Measurements from ENCODE around the gene MAP7. TPM values are rescaled to one million over a fixed set of nuclear protein-coding genes. Genes with fewer than 3 reads are reported as not detected.

MAP7 gene
- total RNA-seq, 1 experiment from 2014 or later, result 33.7 TPM

- Histone ChIP-seq H4K20me1 (ENCODE audit: insufficient read depth) (peaks cover 21% of the 10 kb centered on the region; the same call in 1 of the 2 replicates), H3F3A (ENCODE audit: insufficient read depth, low read depth) (no peaks in the 10 kb centered on the region), H3K4me3 (no peak overlapping the region), H3K4me1 (replicated peaks; ENCODE audit: insufficient read depth) (no peaks in the 10 kb centered on the region), H3K27me3 (ENCODE audit: insufficient read depth, low read depth) (no peaks in the 10 kb centered on the region), H3K9me3 (ENCODE audit: insufficient read depth, low read depth) (no peaks in the 10 kb centered on the region), H3K79me2 (ENCODE audit: low read depth) (no peaks in the 10 kb centered on the region), H3K9me2 (ENCODE audit: insufficient read depth) (no peaks in the 10 kb centered on the region), H3K4me2 (no peak overlapping the region), H3K36me3 (ENCODE audit: low read depth) (no peaks in the 10 kb centered on the region), H2AFZ (no peak overlapping the region), H3K27ac (no peak overlapping the region)
- ChIA-PET POLR2A (ENCODE audit: unreplicated experiment) (no interaction called here), CTCF (no interaction called here)
- no peak for DNase-seq
- TF ChIP-seq EZH2 (IDR thresholded peaks at IDR 0.05; ENCODE audit: low read depth), result no peak
- TF ChIP-seq, protein P1, sequence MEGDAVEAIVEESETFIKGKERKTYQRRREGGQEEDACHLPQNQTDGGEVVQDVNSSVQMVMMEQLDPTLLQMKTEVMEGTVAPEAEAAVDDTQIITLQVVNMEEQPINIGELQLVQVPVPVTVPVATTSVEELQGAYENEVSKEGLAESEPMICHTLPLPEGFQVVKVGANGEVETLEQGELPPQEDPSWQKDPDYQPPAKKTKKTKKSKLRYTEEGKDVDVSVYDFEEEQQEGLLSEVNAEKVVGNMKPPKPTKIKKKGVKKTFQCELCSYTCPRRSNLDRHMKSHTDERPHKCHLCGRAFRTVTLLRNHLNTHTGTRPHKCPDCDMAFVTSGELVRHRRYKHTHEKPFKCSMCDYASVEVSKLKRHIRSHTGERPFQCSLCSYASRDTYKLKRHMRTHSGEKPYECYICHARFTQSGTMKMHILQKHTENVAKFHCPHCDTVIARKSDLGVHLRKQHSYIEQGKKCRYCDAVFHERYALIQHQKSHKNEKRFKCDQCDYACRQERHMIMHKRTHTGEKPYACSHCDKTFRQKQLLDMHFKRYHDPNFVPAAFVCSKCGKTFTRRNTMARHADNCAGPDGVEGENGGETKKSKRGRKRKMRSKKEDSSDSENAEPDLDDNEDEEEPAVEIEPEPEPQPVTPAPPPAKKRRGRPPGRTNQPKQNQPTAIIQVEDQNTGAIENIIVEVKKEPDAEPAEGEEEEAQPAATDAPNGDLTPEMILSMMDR (conservative IDR thresholded peaks at IDR 0.05), result no peak
- intact Hi-C loops (cut with micrococcal nuclease; ENCODE audit: unreplicated experiment), result no loop called here
- no TSS peak for BruUV-seq (replicated peaks)
These were observed 120.8 kb downstream of the MAP7 start for GRCh38 chr6:136429264-136430065.

- no TSS peak for BruUV-seq (replicated peaks)
- DNase-seq, result no peak
- H3K9me2 ChIP-seq (ENCODE audit: insufficient read depth), result no peaks in the 10 kb centered on the region
- ChIA-PET CTCF (no interaction called here), POLR2A (ENCODE audit: unreplicated experiment) (no interaction called here)
- intact Hi-C loops (cut with micrococcal nuclease; ENCODE audit: unreplicated experiment), result no loop called here
- no peak for TF ChIP-seq EZH2 (IDR thresholded peaks at IDR 0.05; ENCODE audit: low read depth)
- TF ChIP-seq, protein P1 (conservative IDR thresholded peaks at IDR 0.05), result no peak
- no peak overlapping the region for H2AFZ ChIP-seq
- no peaks in the 10 kb centered on the region for H3K9me3 ChIP-seq (ENCODE audit: insufficient read depth, low read depth)
- no peaks in the 10 kb centered on the region for H3K4me1 ChIP-seq (replicated peaks; ENCODE audit: insufficient read depth)
- no peaks in the 10 kb centered on the region for H3K79me2 ChIP-seq (ENCODE audit: low read depth)
- H3K27ac ChIP-seq, result no peak overlapping the region
- no peaks in the 10 kb centered on the region for H3K36me3 ChIP-seq (ENCODE audit: low read depth)
- no peak overlapping the region for H3K4me3 ChIP-seq
- H3K4me2 ChIP-seq, result no peak overlapping the region
- H3F3A ChIP-seq (ENCODE audit: insufficient read depth, low read depth), result no peaks in the 10 kb centered on the region
- peaks cover 13% of the 10 kb centered on the region; the same call in 1 of the 2 replicates for H4K20me1 ChIP-seq (ENCODE audit: insufficient read depth)
- no peaks in the 10 kb centered on the region for H3K27me3 ChIP-seq (ENCODE audit: insufficient read depth, low read depth)
These were observed 122.9 kb downstream of the MAP7 start for GRCh38 chr6:136427378-136427717.

GRCh38 chr6:136426627-136427377, 123.4 kb downstream of the MAP7 start:
- intact Hi-C loops (cut with micrococcal nuclease; ENCODE audit: unreplicated experiment), result no loop called here
- Histone ChIP-seq H3K4me2 (no peak overlapping the region), H3K9me3 (ENCODE audit: insufficient read depth, low read depth) (no peaks in the 10 kb centered on the region), H3F3A (ENCODE audit: insufficient read depth, low read depth) (no peaks in the 10 kb centered on the region), H3K36me3 (ENCODE audit: low read depth) (no peaks in the 10 kb centered on the region), H4K20me1 (ENCODE audit: insufficient read depth) (peaks cover 13% of the 10 kb centered on the region; the same call in 1 of the 2 replicates), H3K4me3 (no peak overlapping the region), H2AFZ (no peak overlapping the region), H3K4me1 (replicated peaks; ENCODE audit: insufficient read depth) (no peaks in the 10 kb centered on the region), H3K27ac (no peak overlapping the region), H3K27me3 (ENCODE audit: insufficient read depth, low read depth) (no peaks in the 10 kb centered on the region), H3K9me2 (ENCODE audit: insufficient read depth) (no peaks in the 10 kb centered on the region), H3K79me2 (ENCODE audit: low read depth) (no peaks in the 10 kb centered on the region)
- DNase-seq, result no peak
- ChIA-PET POLR2A (ENCODE audit: unreplicated experiment) (no interaction called here), CTCF (no interaction called here)
- TF ChIP-seq, protein P1 (conservative IDR thresholded peaks at IDR 0.05), result no peak
- TF ChIP-seq EZH2 (IDR thresholded peaks at IDR 0.05; ENCODE audit: low read depth), result no peak
- no TSS peak for BruUV-seq (replicated peaks)

Data from PC-9 (cell line).